ENCODE results near the gene FANCD2OS. TPM values are rescaled to one million over a fixed set of nuclear protein-coding genes. Genes with fewer than 3 reads are reported as not detected.
"Not testable (repeated sequence)": the region's sequence is repeated elsewhere in the genome, so short reads cannot be mapped to it uniquely, and the experiment has no call there.

FANCD2OS gene
- total RNA-seq, 1 experiment from 2014 or later, result not detected

- Histone ChIP-seq H3K9ac (ENCODE audit: low read length) (peak overlapping the region; percentile 95), H3K4me2 (ENCODE audit: low read depth, low read length, poor library complexity, severe bottlenecking) (peak overlapping the region; percentile 92), H3K9me2 (replicated peaks; ENCODE audit: insufficient read depth, low read length) (no peaks in the 10 kb centered on the region), H2AFZ (ENCODE audit: low read length) (no peak overlapping the region), H3K9me3 (ENCODE audit: low read length) (no peaks in the 10 kb centered on the region), H3K36me3 (ENCODE audit: insufficient read depth, low read length) (peaks cover 10% of the 10 kb centered on the region), H3K4me3 (ENCODE audit: low read length) (peak overlapping the region; percentile 97), H3K79me2 (ENCODE audit: low read length) (peaks cover 62% of the 10 kb centered on the region), H3K27ac (ENCODE audit: low read length) (no peak overlapping the region), H4K20me1 (ENCODE audit: insufficient read depth, low read depth, low read length) (peaks cover 15% of the 10 kb centered on the region; the same call in 1 of the 2 replicates), H3K27me3 (ENCODE audit: low read length) (no peaks in the 10 kb centered on the region), H3K4me1 (ENCODE audit: low read length) (peaks cover 22% of the 10 kb centered on the region)
- DNase-seq, result no peak
Measured at GRCh38 chr3:10116928-10117327, 8.9 kb upstream of the FANCD2OS start.

- Histone ChIP-seq H3K4me3 (ENCODE audit: low read length) (peak overlapping the region; percentile 97), H3K27ac (ENCODE audit: low read length) (peak overlapping the region; percentile 66), H4K20me1 (ENCODE audit: insufficient read depth, low read depth, low read length) (peaks cover 15% of the 10 kb centered on the region; the same call in 1 of the 2 replicates), H3K4me1 (ENCODE audit: low read length) (peaks cover 22% of the 10 kb centered on the region), H3K27me3 (ENCODE audit: low read length) (no peaks in the 10 kb centered on the region), H3K79me2 (ENCODE audit: low read length) (peaks cover 56% of the 10 kb centered on the region), H3K9me2 (replicated peaks; ENCODE audit: insufficient read depth, low read length) (no peaks in the 10 kb centered on the region), H3K9ac (ENCODE audit: low read length) (peak overlapping the region; percentile 95), H3K4me2 (ENCODE audit: low read depth, low read length, poor library complexity, severe bottlenecking) (peak overlapping the region; percentile 92), H3K36me3 (ENCODE audit: insufficient read depth, low read length) (peaks cover 7% of the 10 kb centered on the region; the same call in 1 of the 2 replicates), H3K9me3 (ENCODE audit: low read length) (no peaks in the 10 kb centered on the region), H2AFZ (ENCODE audit: low read length) (peak overlapping the region; percentile 83)
- no peak for DNase-seq
Measured at GRCh38 chr3:10116138-10116460, 8.0 kb upstream of the FANCD2OS start.

- peak; percentile 98 for DNase-seq
- peak within 1 kb of the TSS; percentile 83 for H2AFZ ChIP-seq (ENCODE audit: low read length)
- peak within 1 kb of the TSS; percentile 92 for H3K4me2 ChIP-seq (ENCODE audit: low read depth, low read length, poor library complexity, severe bottlenecking)
- H3K27me3 ChIP-seq (ENCODE audit: low read length), result no peaks in the 10 kb centered on the region
- H3K36me3 ChIP-seq (ENCODE audit: insufficient read depth, low read length), result peaks cover 7% of the 10 kb centered on the region; the same call in 1 of the 2 replicates
- peak within 1 kb of the TSS; percentile 66 for H3K27ac ChIP-seq (ENCODE audit: low read length)
- peaks cover 15% of the 10 kb centered on the region; the same call in 1 of the 2 replicates for H4K20me1 ChIP-seq (ENCODE audit: insufficient read depth, low read depth, low read length)
- H3K4me3 ChIP-seq (ENCODE audit: low read length), result peak within 1 kb of the TSS; percentile 97
- H3K4me1 ChIP-seq (ENCODE audit: low read length), result peaks cover 22% of the 10 kb centered on the region
- peak within 1 kb of the TSS; percentile 95 for H3K9ac ChIP-seq (ENCODE audit: low read length)
- H3K79me2 ChIP-seq (ENCODE audit: low read length), result peaks cover 51% of the 10 kb centered on the region
- no peaks in the 10 kb centered on the region for H3K9me3 ChIP-seq (ENCODE audit: low read length)
- no peaks in the 10 kb centered on the region for H3K9me2 ChIP-seq (replicated peaks; ENCODE audit: insufficient read depth, low read length)
Measured at GRCh38 chr3:10115326-10116137, 7.5 kb upstream of the FANCD2OS start, which contains the start of gene BRK1. Gene BRK1 (plus strand): TSS chr3:10115675. CDS start chr3:10115702, 27 bp downstream.

GRCh38 chr3:10106919-10107318, 1.1 kb downstream of the FANCD2OS start:
- Histone ChIP-seq H3K4me2 (ENCODE audit: low read depth, low read length, poor library complexity, severe bottlenecking) (no peak overlapping the region), H3K9me3 (ENCODE audit: low read length) (no peaks in the 10 kb centered on the region), H3K27ac (ENCODE audit: low read length) (no peak overlapping the region), H2AFZ (ENCODE audit: low read length) (no peak overlapping the region), H3K4me1 (ENCODE audit: low read length) (no peaks in the 10 kb centered on the region), H3K9me2 (replicated peaks; ENCODE audit: insufficient read depth, low read length) (no peaks in the 10 kb centered on the region), H3K4me3 (ENCODE audit: low read length) (no peak overlapping the region), H3K27me3 (ENCODE audit: low read length) (no peaks in the 10 kb centered on the region), H3K9ac (ENCODE audit: low read length) (no peak overlapping the region), H3K79me2 (ENCODE audit: low read length) (no peaks in the 10 kb centered on the region), H3K36me3 (ENCODE audit: insufficient read depth, low read length) (no peaks in the 10 kb centered on the region), H4K20me1 (ENCODE audit: insufficient read depth, low read depth, low read length) (no peaks in the 10 kb centered on the region)
- DNase-seq, result no peak

DNA sequence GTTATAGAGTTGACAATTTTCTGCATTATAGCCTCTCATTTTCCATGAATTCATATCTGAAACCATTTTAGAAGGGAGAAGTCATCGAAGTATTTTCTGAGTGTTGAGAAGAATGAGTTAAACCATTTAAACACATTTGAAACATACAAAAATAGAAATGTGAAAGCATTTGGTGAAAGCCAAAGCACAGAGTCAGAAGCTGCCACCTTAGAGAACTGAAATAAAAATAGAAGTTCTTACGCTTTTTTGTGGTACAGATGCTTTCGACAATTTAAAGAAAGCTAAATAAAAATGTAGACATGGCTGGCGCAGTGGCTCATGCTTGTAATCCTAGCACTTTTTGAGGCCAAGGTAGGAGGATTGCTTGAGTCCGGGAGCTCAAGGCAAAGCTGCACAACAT, 9.0 kb downstream of the FANCD2OS start:
- no peak overlapping the region for H3K4me3 ChIP-seq (ENCODE audit: low read length)
- no peak overlapping the region for H3K9ac ChIP-seq (ENCODE audit: low read length)
- no peak overlapping the region for H3K4me2 ChIP-seq (ENCODE audit: low read depth, low read length, poor library complexity, severe bottlenecking)
- no peaks in the 10 kb centered on the region for H3K79me2 ChIP-seq (ENCODE audit: low read length)
- H4K20me1 ChIP-seq (ENCODE audit: insufficient read depth, low read depth, low read length), result no peaks in the 10 kb centered on the region
- no peaks in the 10 kb centered on the region for H3K9me3 ChIP-seq (ENCODE audit: low read length)
- no peak overlapping the region for H3K27ac ChIP-seq (ENCODE audit: low read length)
- no peaks in the 10 kb centered on the region for H3K27me3 ChIP-seq (ENCODE audit: low read length)
- H3K36me3 ChIP-seq (ENCODE audit: insufficient read depth, low read length), result peaks cover 33% of the 10 kb centered on the region
- H3K9me2 ChIP-seq (replicated peaks; ENCODE audit: insufficient read depth, low read length), result no peaks in the 10 kb centered on the region
- H2AFZ ChIP-seq (ENCODE audit: low read length), result no peak overlapping the region
- peaks cover 8% of the 10 kb centered on the region for H3K4me1 ChIP-seq (ENCODE audit: low read length)
- DNase-seq, result no peak

GRCh38 chr3:10093678-10094077, 14.4 kb downstream of the FANCD2OS start:
- Histone ChIP-seq H3K4me1 (ENCODE audit: low read length) (peaks cover 8% of the 10 kb centered on the region), H3K4me2 (ENCODE audit: low read depth, low read length, poor library complexity, severe bottlenecking) (no peak overlapping the region), H3K79me2 (ENCODE audit: low read length) (no peaks in the 10 kb centered on the region), H3K9ac (ENCODE audit: low read length) (no peak overlapping the region), H4K20me1 (ENCODE audit: insufficient read depth, low read depth, low read length) (no peaks in the 10 kb centered on the region), H3K9me3 (ENCODE audit: low read length) (no peaks in the 10 kb centered on the region), H2AFZ (ENCODE audit: low read length) (no peak overlapping the region), H3K4me3 (ENCODE audit: low read length) (no peak overlapping the region), H3K36me3 (ENCODE audit: insufficient read depth, low read length) (peaks cover 28% of the 10 kb centered on the region; the same call in 1 of the 2 replicates), H3K9me2 (replicated peaks; ENCODE audit: insufficient read depth, low read length) (no peaks in the 10 kb centered on the region), H3K27ac (ENCODE audit: low read length) (no peak overlapping the region), H3K27me3 (ENCODE audit: low read length) (no peaks in the 10 kb centered on the region)
- DNase-seq, result no peak

- not testable (repeated sequence) for DNase-seq; H3K79me2 ChIP-seq (ENCODE audit: low read length); H2AFZ ChIP-seq (ENCODE audit: low read length); H3K27me3 ChIP-seq (ENCODE audit: low read length); H4K20me1 ChIP-seq (ENCODE audit: insufficient read depth, low read depth, low read length); H3K4me2 ChIP-seq (ENCODE audit: low read depth, low read length, poor library complexity, severe bottlenecking); H3K4me3 ChIP-seq (ENCODE audit: low read length); H3K9me2 ChIP-seq (replicated peaks; ENCODE audit: insufficient read depth, low read length); H3K4me1 ChIP-seq (ENCODE audit: low read length); H3K27ac ChIP-seq (ENCODE audit: low read length); H3K9ac ChIP-seq (ENCODE audit: low read length); H3K9me3 ChIP-seq (ENCODE audit: low read length)
- H3K36me3 ChIP-seq (ENCODE audit: insufficient read depth, low read length), result peaks cover 36% of the 10 kb centered on the region
Measured at GRCh38 chr3:10091387-10091786, 16.7 kb downstream of the FANCD2OS start.

DNA sequence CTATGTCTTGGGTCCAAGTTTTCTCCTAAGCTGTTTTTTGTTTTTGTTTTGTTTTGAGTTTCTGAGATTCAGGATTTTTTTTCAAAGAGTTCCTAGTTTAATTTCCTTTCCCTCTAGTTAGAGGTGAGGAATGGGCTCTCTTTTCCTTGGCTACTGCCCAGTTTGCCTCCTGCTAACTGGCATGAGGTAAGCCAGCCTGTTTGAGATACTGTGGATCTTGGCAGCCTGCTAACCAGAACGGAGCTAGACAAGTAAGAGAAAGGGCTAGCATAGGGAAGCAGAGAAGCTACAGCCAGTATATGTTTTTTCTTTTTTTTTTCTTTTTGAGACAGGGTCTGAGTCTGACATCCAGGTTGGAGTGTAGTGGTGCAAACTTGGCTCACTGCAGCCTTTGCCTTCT, 17.3 kb downstream of the FANCD2OS start:
- H3K36me3 ChIP-seq (ENCODE audit: insufficient read depth, low read length), result peaks cover 37% of the 10 kb centered on the region
- not testable (repeated sequence) for H3K9ac ChIP-seq (ENCODE audit: low read length)

More for the DNA sequence above, 17.3 kb downstream of the FANCD2OS start:
- not testable (repeated sequence) for H2AFZ ChIP-seq (ENCODE audit: low read length); DNase-seq; H3K9me3 ChIP-seq (ENCODE audit: low read length); H4K20me1 ChIP-seq (ENCODE audit: insufficient read depth, low read depth, low read length); H3K4me3 ChIP-seq (ENCODE audit: low read length); H3K27ac ChIP-seq (ENCODE audit: low read length); H3K9me2 ChIP-seq (replicated peaks; ENCODE audit: insufficient read depth, low read length); H3K27me3 ChIP-seq (ENCODE audit: low read length); H3K4me1 ChIP-seq (ENCODE audit: low read length); H3K4me2 ChIP-seq (ENCODE audit: low read depth, low read length, poor library complexity, severe bottlenecking); H3K79me2 ChIP-seq (ENCODE audit: low read length)

Data from Karpas-422 (cell line).